ENCODE results near the gene CERS6.

DNA sequence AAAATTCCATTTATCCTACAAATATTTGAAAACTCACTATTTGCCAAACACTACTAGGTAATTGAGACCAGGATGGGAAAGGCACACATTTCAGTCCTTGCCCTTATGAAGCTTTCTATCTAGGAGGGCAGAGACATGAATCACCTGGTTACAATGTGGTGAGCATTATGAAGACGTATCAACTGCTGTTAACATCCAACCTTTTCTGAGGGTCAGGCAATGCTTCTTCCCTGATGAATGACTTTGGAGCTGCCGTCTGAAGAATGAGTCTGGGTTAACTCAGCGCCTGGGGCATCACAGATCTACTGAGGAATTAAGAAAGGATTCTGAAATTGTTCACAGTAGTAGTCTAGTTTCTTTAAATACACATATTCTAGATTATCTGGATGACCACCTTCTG, 284.3 kb downstream of the CERS6 start:
- no peak for TF ChIP-seq CTCF (IDR thresholded peaks at IDR 0.05 in 8 of 11, conservative IDR thresholded peaks at IDR 0.05 in 3 of 11)
- TF ChIP-seq POLR2AphosphoS5 (IDR thresholded peaks at IDR 0.05) = no peak
- TF ChIP-seq POLR2A (IDR thresholded peaks at IDR 0.05) = no peak

Measured in spleen (tissue), 7 donors.